Sigmoid colon (tissue), 7 donors: ENCODE measurements around the gene LETM1. TPM values are rescaled to one million over a fixed set of nuclear protein-coding genes. Genes with fewer than 3 reads are reported as not detected.

ENCODE experiments used
- DNase-seq: peaks from one replicate; pipeline ENCODE4 v3.0.0-alpha.2; 2019
- H3K27ac ChIP-seq, 4 donors: fragments of 200-600 bp; sonication (generic); one replicate each; pipeline ENCODE4 v1.5.1; 2016 to 2019; ENCODE audit warnings: mild to moderate bottlenecking in 1 of 4
- H3K27me3 ChIP-seq, 3 donors: fragments of 200-600 bp; sonication (generic); one replicate each; pipeline ENCODE4 v1.5.1; 2019; ENCODE audit warnings: mild to moderate bottlenecking in 1 of 3
- H3K36me3 ChIP-seq, 4 donors: fragments of 200-600 bp; sonication (generic); one replicate each; pipeline ENCODE4 v1.5.1; 2016 to 2019
- H3K4me1 ChIP-seq, 4 donors: fragments of 200-600 bp; sonication (generic); one replicate each; pipeline ENCODE4 v1.5.1; 2017 to 2019
- H3K4me3 ChIP-seq, 4 donors: fragments of 200-600 bp; sonication (generic); one replicate each; pipeline ENCODE4 v1.5.1; 2017 to 2019; ENCODE audit warnings: mild to moderate bottlenecking in 2 of 4, moderate library complexity in 1 of 4
- H3K9me3 ChIP-seq, 4 donors: fragments of 200-600 bp in 3 of 4; sonication (generic) in 3 of 4; one replicate each; pipeline versions ENCODE4 v1.5.1 to v1.6.1; 2013 to 2019
- EP300 ChIP-seq, 4 donors: sonication (generic); formaldehyde crosslinking; IDR thresholded peaks; one replicate each; pipeline ENCODE4 v1.6.1; 2017; ENCODE audit warnings: antibody characterized with exemption in 4 of 4
- POLR2A ChIP-seq, 2 donors: fragments of 450-650 bp; IDR thresholded peaks; one replicate each; pipeline ENCODE4 v1.6.1; 2016; ENCODE audit warnings: antibody characterized with exemption in 2 of 2, mild to moderate bottlenecking in 2 of 2, moderate library complexity in 2 of 2
- POLR2AphosphoS5 ChIP-seq, 4 donors: sonication (generic); formaldehyde crosslinking; IDR thresholded peaks; one replicate each; pipeline ENCODE4 v1.6.1; 2017; ENCODE audit warnings: antibody characterized with exemption in 4 of 4
- WGBS, 2 donors: extraction: QIAGEN DNeasy Blood & Tissue Kit; methylation state at CpG; one replicate each; pipeline ENCODE4 v1.1.7; 2013; 5-methylcytosine and 5-hydroxymethylcytosine counted together
- intact Hi-C: fragments of 100-400 bp; cut with DNase I; formaldehyde crosslinking; loops from one replicate; pipeline ENCODE4 v1.15.1; 2023
- polyA plus RNA-seq, 3 donors: library from polyadenylated mRNA; stranded (reverse); fragments of 200-250 nt; gene quantifications; one replicate each; pipeline ENCODE4 v1.2.3, GENCODE V29; 2013
- total RNA-seq, 4 donors: library from RNA; depleted of rRNA; stranded (reverse); fragments of >200 nt; gene quantifications; one replicate each; pipeline ENCODE4 v1.1.0, GENCODE V29; 2016
- TF ChIP-seq, protein P1 (sequence below), 4 experiments: fragments of 450-650 bp in 3 of 4; fragments of 200-600 bp in 1 of 4; IDR thresholded peaks; one replicate each; pipeline ENCODE4 v1.5.1; 2016 to 2019; ENCODE audit warnings: antibody characterized with exemption in 4 of 4, mild to moderate bottlenecking in 3 of 4, moderate library complexity in 2 of 4
- donor health status: healthy with polysubstance abuse.
- donor health status: Bipolar disorder and iron deficiency.
- donor health status: healthy.

Gene LETM1
- total and polyA plus RNA-seq, 7 donors: 11.4 to 91.6 (median 18.6) TPM

DNA sequence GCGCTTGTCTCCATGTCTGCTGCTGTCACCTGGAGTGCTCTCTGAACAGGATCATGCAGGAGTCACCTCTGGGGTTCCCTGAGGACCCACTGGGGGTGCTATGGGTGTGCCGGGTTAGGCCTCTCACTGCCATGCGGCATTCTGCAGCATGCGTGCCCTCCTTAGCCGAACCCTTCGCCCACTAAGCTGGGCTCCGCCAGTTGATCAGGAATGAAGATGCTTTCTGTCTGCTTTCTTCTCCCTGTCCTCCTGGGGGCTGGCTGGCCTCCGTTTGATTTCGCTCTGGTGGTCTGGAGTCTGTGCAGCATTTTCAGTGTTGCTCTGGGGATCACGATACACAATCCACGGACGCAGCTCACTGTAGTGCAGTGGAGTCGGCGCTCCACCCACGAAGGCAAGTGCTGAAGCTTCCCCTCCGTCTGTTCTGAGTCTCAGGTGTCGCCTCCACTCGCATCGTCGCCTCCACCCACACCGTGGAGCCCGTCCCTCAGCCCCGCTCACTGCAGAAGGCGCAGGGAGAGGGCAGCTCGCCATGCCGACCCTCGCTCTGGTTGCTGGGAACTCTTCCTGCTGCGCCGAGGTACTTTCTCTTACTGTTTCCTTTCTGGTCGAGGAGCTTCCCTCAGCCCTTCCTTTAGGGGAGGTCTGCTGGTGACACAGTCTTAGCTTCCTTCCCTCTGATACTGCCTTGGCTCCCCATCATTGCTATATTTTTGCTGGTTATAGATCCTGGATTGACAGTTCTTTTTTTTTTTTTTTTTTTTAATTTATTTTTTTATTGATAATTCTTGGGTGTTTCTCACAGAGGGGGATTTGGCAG lies 29.2 kb downstream of the LETM1 start:
- intact Hi-C loops: no loop called here
- Histone ChIP-seq H3K9me3 (no peaks in the 10 kb centered on the region), H3K4me1 (no peaks in the 10 kb centered on the region), H3K27me3 (no peaks in the 10 kb centered on the region), H3K27ac (no peak overlapping the region), H3K36me3 (peaks cover 32 to 71% (median 45%) of the 10 kb centered on the region in 4 donors), H3K4me3 (no peak overlapping the region)
- TF ChIP-seq POLR2AphosphoS5 (IDR thresholded peaks at IDR 0.05) (no peak), POLR2A (IDR thresholded peaks at IDR 0.05) (no peak), EP300 (IDR thresholded peaks at IDR 0.05) (no peak)
- TF ChIP-seq, protein P1, sequence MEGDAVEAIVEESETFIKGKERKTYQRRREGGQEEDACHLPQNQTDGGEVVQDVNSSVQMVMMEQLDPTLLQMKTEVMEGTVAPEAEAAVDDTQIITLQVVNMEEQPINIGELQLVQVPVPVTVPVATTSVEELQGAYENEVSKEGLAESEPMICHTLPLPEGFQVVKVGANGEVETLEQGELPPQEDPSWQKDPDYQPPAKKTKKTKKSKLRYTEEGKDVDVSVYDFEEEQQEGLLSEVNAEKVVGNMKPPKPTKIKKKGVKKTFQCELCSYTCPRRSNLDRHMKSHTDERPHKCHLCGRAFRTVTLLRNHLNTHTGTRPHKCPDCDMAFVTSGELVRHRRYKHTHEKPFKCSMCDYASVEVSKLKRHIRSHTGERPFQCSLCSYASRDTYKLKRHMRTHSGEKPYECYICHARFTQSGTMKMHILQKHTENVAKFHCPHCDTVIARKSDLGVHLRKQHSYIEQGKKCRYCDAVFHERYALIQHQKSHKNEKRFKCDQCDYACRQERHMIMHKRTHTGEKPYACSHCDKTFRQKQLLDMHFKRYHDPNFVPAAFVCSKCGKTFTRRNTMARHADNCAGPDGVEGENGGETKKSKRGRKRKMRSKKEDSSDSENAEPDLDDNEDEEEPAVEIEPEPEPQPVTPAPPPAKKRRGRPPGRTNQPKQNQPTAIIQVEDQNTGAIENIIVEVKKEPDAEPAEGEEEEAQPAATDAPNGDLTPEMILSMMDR (IDR thresholded peaks at IDR 0.05): no peak
- 94 to 96% methylated on average over 30 of the region's 30 CpGs for WGBS, 2 donors
- no peak for DNase-seq

DNA sequence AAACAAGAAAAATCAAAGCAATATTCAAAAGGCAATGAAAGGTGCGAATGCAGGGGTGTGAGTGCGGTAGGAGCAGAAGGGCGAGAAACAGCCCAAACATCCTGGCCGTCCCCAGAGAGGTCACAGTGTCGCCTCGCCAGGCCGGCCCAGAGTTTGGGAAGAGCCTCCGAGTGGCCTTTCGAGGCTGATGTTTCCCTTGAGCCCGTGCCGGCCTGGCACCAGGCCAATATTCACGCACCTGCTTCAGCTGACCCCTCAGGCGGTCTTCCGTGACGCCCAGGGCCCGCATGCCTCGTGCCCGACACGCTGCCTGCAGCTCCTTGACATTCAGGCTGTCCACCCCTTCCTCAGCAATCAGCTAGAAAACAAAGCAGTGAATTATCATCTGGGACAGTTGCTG lies 30.6 kb downstream of the LETM1 start:
- no peak for DNase-seq
- peaks cover 25 to 71% (median 47%) of the 10 kb centered on the region in 4 donors for H3K36me3 ChIP-seq

DNA sequence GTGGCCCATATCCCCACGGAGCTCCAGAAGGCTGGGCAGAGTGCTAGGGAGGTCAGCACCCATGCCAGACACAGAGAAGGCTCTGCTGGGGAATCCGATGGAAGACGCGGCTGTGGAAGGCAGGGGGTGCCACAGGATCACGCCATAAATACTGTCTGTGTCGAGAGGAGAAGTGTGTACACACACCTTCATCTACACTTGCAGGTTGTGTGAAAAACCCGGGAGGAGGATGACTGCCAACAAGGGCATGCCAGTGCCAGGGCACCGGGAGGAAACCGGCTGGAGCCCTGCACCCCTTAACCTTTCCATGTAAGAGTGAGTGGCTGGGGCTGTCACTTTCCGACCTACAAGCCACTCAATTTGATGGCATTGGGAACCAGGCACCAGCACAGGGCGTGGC lies 31.2 kb downstream of the LETM1 start:
- Histone ChIP-seq H3K36me3 (peaks cover 25 to 75% (median 49%) of the 10 kb centered on the region in 4 donors), H3K9me3 (no peaks in the 10 kb centered on the region), H3K4me3 (no peak overlapping the region), H3K27me3 (no peaks in the 10 kb centered on the region), H3K4me1 (no peaks in the 10 kb centered on the region), H3K27ac (no peak overlapping the region)
- TF ChIP-seq, protein P1 (IDR thresholded peaks at IDR 0.05): no peak
- TF ChIP-seq POLR2AphosphoS5 (IDR thresholded peaks at IDR 0.05): no peak
- no peak for TF ChIP-seq POLR2A (IDR thresholded peaks at IDR 0.05)
- TF ChIP-seq EP300 (IDR thresholded peaks at IDR 0.05): no peak
- no peak for DNase-seq
- 86 to 91% methylated on average over 11 of the region's 11 CpGs for WGBS, 2 donors
- intact Hi-C loops: no loop called here

More for the DNA sequence above, 30.6 kb downstream of the LETM1 start:
- H3K27me3 ChIP-seq: no peaks in the 10 kb centered on the region
- H3K4me1 ChIP-seq: no peaks in the 10 kb centered on the region
- no peak overlapping the region for H3K4me3 ChIP-seq
- no peaks in the 10 kb centered on the region for H3K9me3 ChIP-seq
- WGBS, 2 donors: 90 to 91% methylated on average over 19 of the region's 19 CpGs
- intact Hi-C loops: no loop called here
- no peak overlapping the region for H3K27ac ChIP-seq
- TF ChIP-seq POLR2A (IDR thresholded peaks at IDR 0.05): no peak
- no peak for TF ChIP-seq POLR2AphosphoS5 (IDR thresholded peaks at IDR 0.05)
- TF ChIP-seq, protein P1 (IDR thresholded peaks at IDR 0.05): no peak
- TF ChIP-seq EP300 (IDR thresholded peaks at IDR 0.05): no peak

DNA sequence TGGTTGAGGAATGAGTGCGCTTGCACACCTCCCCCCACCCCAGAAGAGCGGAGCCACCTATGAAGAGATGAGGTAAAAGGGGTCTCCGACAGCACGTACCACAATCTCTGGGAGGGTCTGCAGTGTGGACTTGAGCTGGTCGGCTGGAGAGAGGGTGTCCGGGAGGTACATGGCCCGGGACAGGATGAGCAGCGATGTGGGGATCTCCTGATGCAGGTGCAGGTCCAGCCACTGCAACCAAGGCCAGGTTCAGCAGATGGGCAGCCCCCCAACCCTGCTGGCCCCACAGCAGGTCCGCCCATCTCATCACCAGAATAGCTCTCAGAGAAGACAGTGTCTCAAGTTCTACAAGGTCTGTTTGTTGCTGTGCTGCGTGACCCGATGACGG lies 32.4 kb downstream of the LETM1 start:
- Histone ChIP-seq H3K27me3 (no peaks in the 10 kb centered on the region), H3K36me3 (peaks cover 25 to 84% (median 54%) of the 10 kb centered on the region in 4 donors), H3K4me3 (no peak overlapping the region), H3K9me3 (no peaks in the 10 kb centered on the region), H3K27ac (no peak overlapping the region), H3K4me1 (no peaks in the 10 kb centered on the region)
- WGBS, 2 donors: 96% methylated on average over 12 of the region's 12 CpGs
- TF ChIP-seq EP300 (IDR thresholded peaks at IDR 0.05) (no peak), POLR2A (IDR thresholded peaks at IDR 0.05) (no peak), POLR2AphosphoS5 (IDR thresholded peaks at IDR 0.05) (no peak)
- TF ChIP-seq, protein P1 (IDR thresholded peaks at IDR 0.05): no peak
- intact Hi-C loops: no loop called here
- no peak for DNase-seq
